Gastrocnemius medialis (tissue), 4 donors: ENCODE measurements around the gene WDR82. TPM values are rescaled to one million over a fixed set of nuclear protein-coding genes. Genes with fewer than 3 reads are reported as not detected.

Source experiments
- ATAC-seq, 2 donors: fragments of 150-250 bp; one replicate each; pipeline ENCODE4 v1.9.1; 2016
- DNase-seq, 2 donors: peaks; one replicate each; pipeline ENCODE4 v3.0.0-alpha.2; 2019
- H3K27ac ChIP-seq, 4 donors: fragments of 200-600 bp; sonication (generic); 1 replicate in 1 of 4; 2 replicates in 3 of 4; pipeline ENCODE4 v1.5.1; 2016 to 2018; ENCODE audit warnings: mild to moderate bottlenecking in 2 of 4, moderate library complexity in 1 of 4
- H3K27me3 ChIP-seq, 3 donors: fragments of 200-600 bp; sonication (generic) in 2 of 3; 1 replicate in 1 of 3; 2 replicates in 2 of 3; pipeline versions ENCODE4 v1.5.1 to v1.6.0; 2016 to 2019; ENCODE audit warnings: mild to moderate bottlenecking in 1 of 3, moderate library complexity in 1 of 3
- H3K36me3 ChIP-seq, 2 donors: fragments of 200-600 bp; sonication (generic) in 1 of 2; one replicate each; pipeline ENCODE4 v1.5.1; 2017 to 2018
- H3K4me1 ChIP-seq, 2 donors: fragments of 200-600 bp; sonication (generic) in 1 of 2; one replicate each; pipeline ENCODE4 v1.5.1; 2016 to 2017; ENCODE audit warnings: mild to moderate bottlenecking in 2 of 2
- H3K4me3 ChIP-seq, 4 donors: fragments of 200-600 bp; sonication (generic) in 3 of 4; 1 replicate in 1 of 4; 2 replicates in 3 of 4; pipeline ENCODE4 v1.5.1; 2016 to 2019; ENCODE audit warnings: mild to moderate bottlenecking in 2 of 4
- H3K9me3 ChIP-seq, 3 donors: fragments of 200-600 bp; sonication (generic) in 2 of 3; 1 replicate in 1 of 3; 2 replicates in 2 of 3; pipeline ENCODE4 v1.5.1; 2016 to 2019
- CTCF ChIP-seq, 5 experiments: fragments of 450-650 bp in 3 of 5; fragments of 200-600 bp in 2 of 5; sonication (generic) in 2 of 5; IDR thresholded peaks in 4 of 5; conservative IDR thresholded peaks in 1 of 5; 1 replicate in 4 of 5; 2 replicates in 1 of 5; pipeline ENCODE4 v1.5.1; 2016 to 2019; ENCODE audit warnings: antibody characterized with exemption in 5 of 5, mild to moderate bottlenecking in 3 of 5, moderate library complexity in 3 of 5
- POLR2A ChIP-seq, 2 donors: fragments of 450-650 bp; IDR thresholded peaks; one replicate each; pipeline ENCODE4 v1.6.1; 2017; ENCODE audit warnings: antibody characterized with exemption in 2 of 2, mild to moderate bottlenecking in 2 of 2, moderate library complexity in 2 of 2
- in situ Hi-C, 4 donors: fragments of 200-750 bp; cut with MboI; loops; one replicate each; pipeline versions ENCODE4 v1.15.0 to v1.8.0; 2017; ENCODE audit warnings: low sequenced_read_pairs in 4 of 4
- intact Hi-C: fragments of 100-400 bp; cut with DNase I; formaldehyde crosslinking; loops from one replicate; pipeline ENCODE4 v1.15.1; 2023; ENCODE audit warnings: low total_unique reads
- total RNA-seq, 4 donors: library from RNA; depleted of rRNA; stranded (reverse); fragments of >200 nt; gene quantifications; one replicate each; pipeline versions ENCODE4 v1.1.0 to v1.2.3, GENCODE V29; 2016

The WDR82 gene
- total RNA-seq, 4 donors from 2014 or later = 54.1 to 64.9 (median 59.3) TPM

GRCh38 chr3:52220380-52221026, 57.9 kb downstream of the WDR82 start:
- DNase-seq (peak; percentile 52 to 78), ATAC-seq (peak; percentile 39 to 55)
- in situ Hi-C loops (no loop called here), intact Hi-C loops (no loop called here)
- TF ChIP-seq POLR2A (IDR thresholded peaks at IDR 0.05) = no peak
- TF ChIP-seq CTCF (IDR thresholded peaks at IDR 0.05 in 4 of 5, conservative IDR thresholded peaks at IDR 0.05 in 1 of 5) = peak; percentile 69 to 93 (median 89)
- no peak overlapping the region for H3K4me3 ChIP-seq
- H3K27me3 ChIP-seq = no peaks in the 10 kb centered on the region
- no peak overlapping the region for H3K27ac ChIP-seq
- no peaks in the 10 kb centered on the region for H3K9me3 ChIP-seq
- H3K36me3 ChIP-seq = no peaks in the 10 kb centered on the region
- H3K4me1 ChIP-seq = peaks cover 20 to 28% of the 10 kb centered on the region in 2 donors

GRCh38 chr3:52218937-52219650, 59.4 kb downstream of the WDR82 start:
- intact Hi-C loops = no loop called here
- peaks cover 0 to 14% of the 10 kb centered on the region in 2 donors for H3K36me3 ChIP-seq
- in situ Hi-C loops = loop anchor here in 2 of 4 donors (5.0 kb wide), 1 partner anchor 123 kb away; no protein-coding TSS in a partner anchor
- DNase-seq = no peak
- H3K9me3 ChIP-seq = no peaks in the 10 kb centered on the region
- ATAC-seq = no peak
- H3K4me3 ChIP-seq = peak overlapping the region in 1 of 4 donors; percentile 10
- peak overlapping the region in 3 of 4 donors; percentile 65 to 80 (median 68) for H3K27ac ChIP-seq
- TF ChIP-seq POLR2A (IDR thresholded peaks at IDR 0.05) (no peak), CTCF (IDR thresholded peaks at IDR 0.05 in 4 of 5, conservative IDR thresholded peaks at IDR 0.05 in 1 of 5) (peak in 1 of 5 experiments; percentile 7)
- peaks cover 20 to 28% of the 10 kb centered on the region in 2 donors for H3K4me1 ChIP-seq
- no peaks in the 10 kb centered on the region for H3K27me3 ChIP-seq

GRCh38 chr3:52218454-52218853, 60.0 kb downstream of the WDR82 start:
- DNase-seq (no peak), ATAC-seq (no peak)
- peak overlapping the region; percentile 47 to 80 (median 66) for H3K27ac ChIP-seq
- TF ChIP-seq POLR2A (IDR thresholded peaks at IDR 0.05) (no peak), CTCF (IDR thresholded peaks at IDR 0.05 in 4 of 5, conservative IDR thresholded peaks at IDR 0.05 in 1 of 5) (no peak)
- intact Hi-C loops (no loop called here), in situ Hi-C loops (loop anchor here in 2 of 4 donors (5.0 kb wide), 1 partner anchor 124 kb away; no protein-coding TSS in a partner anchor)
- H3K9me3 ChIP-seq = no peaks in the 10 kb centered on the region
- peaks cover 0 to 20% of the 10 kb centered on the region in 2 donors for H3K36me3 ChIP-seq
- H3K4me1 ChIP-seq = peaks cover 20 to 28% of the 10 kb centered on the region in 2 donors
- H3K4me3 ChIP-seq = peak overlapping the region in 1 of 4 donors; percentile 10
- H3K27me3 ChIP-seq = no peaks in the 10 kb centered on the region

- TF ChIP-seq POLR2A (IDR thresholded peaks at IDR 0.05) = no peak
- H3K36me3 ChIP-seq = peaks cover 0 to 25% of the 10 kb centered on the region in 2 donors
- peaks cover 20 to 28% of the 10 kb centered on the region in 2 donors for H3K4me1 ChIP-seq
- H3K27ac ChIP-seq = peak overlapping the region; percentile 47 to 80 (median 66)
- intact Hi-C loops (no loop called here), in situ Hi-C loops (loop anchor here in 2 of 4 donors (5.0 kb wide), 1 partner anchor 124 kb away; no protein-coding TSS in a partner anchor)
- H3K4me3 ChIP-seq = peak overlapping the region in 1 of 4 donors; percentile 10
- no peaks in the 10 kb centered on the region for H3K27me3 ChIP-seq
- ATAC-seq (no peak), DNase-seq (no peak)
- H3K9me3 ChIP-seq = no peaks in the 10 kb centered on the region
Observed at GRCh38 chr3:52218026-52218425, 60.4 kb downstream of the WDR82 start.

GRCh38 chr3:52217409-52217805, 61.0 kb downstream of the WDR82 start:
- ATAC-seq (no peak), DNase-seq (no peak)
- Histone ChIP-seq H3K27ac (peak overlapping the region; percentile 47 to 80 (median 66)), H3K4me1 (peaks cover 20 to 28% of the 10 kb centered on the region in 2 donors), H3K27me3 (no peaks in the 10 kb centered on the region), H3K9me3 (no peaks in the 10 kb centered on the region), H3K4me3 (no peak overlapping the region), H3K36me3 (peaks cover 0 to 31% of the 10 kb centered on the region in 2 donors)
- in situ Hi-C loops = loop anchor here in 2 of 4 donors (5.0 kb wide), 1 partner anchor 125 kb away; no protein-coding TSS in a partner anchor
- TF ChIP-seq CTCF (IDR thresholded peaks at IDR 0.05 in 4 of 5, conservative IDR thresholded peaks at IDR 0.05 in 1 of 5) (no peak), POLR2A (IDR thresholded peaks at IDR 0.05) (no peak)
- intact Hi-C loops = no loop called here
